GM19193 (cell line): ENCODE measurements around the gene MMS19.

Source experiments
- POLR2A ChIP-seq: IDR thresholded peaks from 4 replicates; pipeline ENCODE4 v1.6.1; 2011; ENCODE audit not compliant: insufficient read depth, insufficient read length; ENCODE audit errors: extremely low read depth

Gene MMS19, protein sequence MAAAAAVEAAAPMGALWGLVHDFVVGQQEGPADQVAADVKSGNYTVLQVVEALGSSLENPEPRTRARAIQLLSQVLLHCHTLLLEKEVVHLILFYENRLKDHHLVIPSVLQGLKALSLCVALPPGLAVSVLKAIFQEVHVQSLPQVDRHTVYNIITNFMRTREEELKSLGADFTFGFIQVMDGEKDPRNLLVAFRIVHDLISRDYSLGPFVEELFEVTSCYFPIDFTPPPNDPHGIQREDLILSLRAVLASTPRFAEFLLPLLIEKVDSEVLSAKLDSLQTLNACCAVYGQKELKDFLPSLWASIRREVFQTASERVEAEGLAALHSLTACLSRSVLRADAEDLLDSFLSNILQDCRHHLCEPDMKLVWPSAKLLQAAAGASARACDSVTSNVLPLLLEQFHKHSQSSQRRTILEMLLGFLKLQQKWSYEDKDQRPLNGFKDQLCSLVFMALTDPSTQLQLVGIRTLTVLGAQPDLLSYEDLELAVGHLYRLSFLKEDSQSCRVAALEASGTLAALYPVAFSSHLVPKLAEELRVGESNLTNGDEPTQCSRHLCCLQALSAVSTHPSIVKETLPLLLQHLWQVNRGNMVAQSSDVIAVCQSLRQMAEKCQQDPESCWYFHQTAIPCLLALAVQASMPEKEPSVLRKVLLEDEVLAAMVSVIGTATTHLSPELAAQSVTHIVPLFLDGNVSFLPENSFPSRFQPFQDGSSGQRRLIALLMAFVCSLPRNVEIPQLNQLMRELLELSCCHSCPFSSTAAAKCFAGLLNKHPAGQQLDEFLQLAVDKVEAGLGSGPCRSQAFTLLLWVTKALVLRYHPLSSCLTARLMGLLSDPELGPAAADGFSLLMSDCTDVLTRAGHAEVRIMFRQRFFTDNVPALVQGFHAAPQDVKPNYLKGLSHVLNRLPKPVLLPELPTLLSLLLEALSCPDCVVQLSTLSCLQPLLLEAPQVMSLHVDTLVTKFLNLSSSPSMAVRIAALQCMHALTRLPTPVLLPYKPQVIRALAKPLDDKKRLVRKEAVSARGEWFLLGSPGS

DNA sequence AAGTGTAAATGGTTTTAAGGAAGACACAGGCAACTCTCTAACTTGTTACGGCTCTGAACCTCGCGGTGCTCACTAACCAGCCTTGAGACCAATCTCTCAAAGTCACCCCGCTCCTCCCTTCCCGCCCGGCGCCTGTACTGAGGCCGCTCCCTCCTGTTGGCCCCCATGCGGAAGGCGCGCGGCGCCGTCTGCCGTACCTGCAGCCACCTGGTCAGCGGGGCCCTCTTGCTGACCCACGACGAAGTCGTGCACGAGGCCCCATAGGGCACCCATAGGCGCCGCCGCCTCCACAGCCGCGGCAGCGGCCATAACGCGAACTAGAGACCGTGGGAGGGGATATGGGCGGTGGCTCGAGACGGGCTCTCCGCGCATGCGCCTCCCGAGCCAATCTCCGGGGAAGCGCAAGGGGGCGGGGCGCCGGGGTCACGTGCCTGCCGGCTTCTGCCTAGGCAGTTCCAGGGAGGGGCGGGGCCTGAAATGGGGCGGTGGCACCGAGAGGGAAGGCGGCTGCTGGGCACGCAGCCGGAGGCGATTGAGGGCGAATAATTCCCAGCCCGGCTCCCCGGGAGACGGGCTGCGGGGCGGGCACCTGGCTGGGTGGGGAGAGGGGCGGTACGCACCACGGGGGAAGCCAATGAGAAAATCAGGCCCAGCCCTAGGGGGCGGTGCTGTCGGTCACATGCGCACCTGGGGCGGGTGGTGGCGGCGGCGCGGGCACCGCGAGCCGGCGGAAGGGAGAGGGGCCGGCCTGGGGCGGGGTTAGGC, at the start of gene MMS19:
MMS19 (minus strand) TSS at position 347 of the 765 bp plus-strand sequence; CDS start at position 309, 38 bp downstream.
- peak; percentile 91 for TF ChIP-seq POLR2A

DNA sequence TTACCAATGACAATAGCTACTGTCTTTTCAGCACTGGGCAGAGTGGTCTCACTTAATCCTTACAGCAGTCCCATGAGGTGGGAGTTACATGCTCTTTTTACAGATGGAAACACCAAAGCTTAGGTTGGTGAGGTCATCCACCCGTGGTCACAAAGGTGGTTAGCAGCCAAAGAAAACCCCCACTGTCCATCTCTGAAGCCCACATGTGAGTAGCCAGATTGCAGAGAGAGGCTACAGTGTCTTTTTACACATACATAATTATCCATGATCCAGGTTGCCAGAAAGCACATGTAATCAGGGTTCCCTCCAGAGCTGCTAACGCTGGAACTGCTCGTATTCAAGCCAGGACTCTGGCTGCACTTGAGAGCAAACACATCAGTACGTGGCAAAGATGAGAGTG, 49.7 kb upstream of the MMS19 start:
- no peak for TF ChIP-seq POLR2A

DNA sequence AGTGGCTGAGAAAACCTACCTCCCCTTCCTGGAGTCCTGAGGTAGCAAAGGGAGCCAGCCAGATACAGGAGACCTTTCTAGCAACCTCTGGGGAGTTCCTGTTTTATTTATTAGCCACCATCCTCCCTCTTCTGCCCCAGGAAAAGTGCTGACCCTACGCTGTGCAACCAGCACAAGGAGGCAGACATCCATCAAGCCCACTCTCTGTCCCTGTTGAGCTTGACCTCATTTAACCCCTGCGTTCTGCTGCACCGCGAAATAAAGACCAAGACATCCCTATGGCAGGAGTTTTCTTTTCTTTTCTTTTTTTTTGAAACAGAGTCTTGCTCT, 49.0 kb upstream of the MMS19 start:
- no peak for TF ChIP-seq POLR2A

DNA sequence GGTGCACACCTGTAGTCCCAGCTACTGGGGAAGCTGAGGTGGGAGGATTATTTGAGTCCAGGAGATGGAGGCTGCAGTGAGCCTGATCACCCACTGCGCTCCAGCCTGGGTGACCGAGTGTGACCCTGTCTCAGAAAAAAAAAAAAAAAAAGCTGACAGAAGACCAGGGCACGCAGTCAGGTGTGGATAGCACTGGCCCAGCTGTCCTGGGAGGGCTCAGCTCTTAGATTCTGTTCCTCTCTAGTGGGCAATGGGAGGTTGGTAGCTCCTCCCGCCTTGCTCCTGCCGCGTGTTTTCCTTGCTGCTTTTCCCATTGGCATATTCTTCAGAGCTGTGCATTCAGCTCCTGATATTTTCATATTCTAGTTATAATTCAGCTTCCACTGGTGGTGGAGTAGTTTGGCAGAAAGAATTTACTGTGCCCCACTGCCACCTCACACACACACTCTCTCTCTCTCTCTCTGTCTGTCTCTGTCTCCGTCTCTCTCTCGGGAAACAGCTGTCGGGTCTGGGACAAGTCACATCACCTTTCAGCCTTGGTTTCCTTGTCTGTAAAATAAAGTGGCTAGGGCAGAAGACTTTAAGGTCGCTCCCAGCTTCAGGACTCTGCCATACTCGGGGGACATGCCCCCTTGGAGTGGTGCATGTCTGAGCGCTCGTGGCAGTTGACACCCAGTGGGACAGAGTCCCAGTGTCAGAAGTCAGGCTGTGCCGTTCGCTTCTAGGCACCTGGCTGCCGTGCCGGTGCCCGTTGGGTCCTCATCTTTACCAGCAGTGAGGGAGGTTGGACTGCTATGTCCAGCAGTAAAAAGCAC, 48.4 kb upstream of the MMS19 start:
- no peak for TF ChIP-seq POLR2A

- no peak for TF ChIP-seq POLR2A
These were observed 44.9 kb upstream of the MMS19 start for GRCh38 chr10:97543025-97543546.

DNA sequence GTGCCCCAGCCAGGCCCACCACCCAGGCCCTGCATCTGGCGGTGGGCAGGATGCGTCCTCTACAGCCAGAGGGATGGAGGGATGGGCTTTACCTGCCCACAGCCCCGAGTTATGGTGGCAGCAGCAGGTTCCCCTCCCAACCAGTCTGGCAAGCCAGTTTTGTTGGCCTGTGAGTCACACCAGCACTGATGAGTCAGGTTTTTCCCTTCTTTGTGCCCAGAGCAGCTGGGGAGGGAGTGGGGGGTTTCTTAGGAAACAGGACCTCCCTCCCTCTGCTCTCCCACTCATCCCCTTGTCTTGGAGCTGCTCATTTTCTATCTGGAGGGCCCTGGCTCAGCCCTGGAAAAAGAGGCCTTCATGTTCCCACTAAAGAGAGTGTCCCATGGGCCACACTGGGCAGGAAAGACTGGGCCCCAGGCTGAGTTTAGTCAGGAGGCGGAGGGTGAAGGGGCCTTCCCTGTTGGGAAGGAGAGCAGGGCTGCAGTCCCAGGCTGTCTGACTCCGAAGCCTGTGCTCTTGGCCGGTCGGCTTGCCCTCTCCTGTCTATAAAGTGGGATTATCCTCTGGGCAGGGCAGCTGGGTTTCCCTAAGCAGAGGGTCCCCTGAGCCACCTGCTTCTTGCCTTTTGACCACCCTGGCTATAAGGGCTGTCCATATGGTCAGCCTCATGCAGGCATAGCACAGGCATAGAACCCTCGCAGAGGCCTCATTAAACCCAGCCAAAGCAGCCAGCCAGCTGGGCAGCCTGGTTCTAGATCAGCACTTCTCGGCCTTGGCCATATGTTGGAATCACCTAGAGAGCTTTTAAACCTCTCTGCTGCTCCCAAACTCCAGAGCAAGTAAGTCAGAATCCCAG, 44.2 kb upstream of the MMS19 start:
- TF ChIP-seq POLR2A, result no peak

DNA sequence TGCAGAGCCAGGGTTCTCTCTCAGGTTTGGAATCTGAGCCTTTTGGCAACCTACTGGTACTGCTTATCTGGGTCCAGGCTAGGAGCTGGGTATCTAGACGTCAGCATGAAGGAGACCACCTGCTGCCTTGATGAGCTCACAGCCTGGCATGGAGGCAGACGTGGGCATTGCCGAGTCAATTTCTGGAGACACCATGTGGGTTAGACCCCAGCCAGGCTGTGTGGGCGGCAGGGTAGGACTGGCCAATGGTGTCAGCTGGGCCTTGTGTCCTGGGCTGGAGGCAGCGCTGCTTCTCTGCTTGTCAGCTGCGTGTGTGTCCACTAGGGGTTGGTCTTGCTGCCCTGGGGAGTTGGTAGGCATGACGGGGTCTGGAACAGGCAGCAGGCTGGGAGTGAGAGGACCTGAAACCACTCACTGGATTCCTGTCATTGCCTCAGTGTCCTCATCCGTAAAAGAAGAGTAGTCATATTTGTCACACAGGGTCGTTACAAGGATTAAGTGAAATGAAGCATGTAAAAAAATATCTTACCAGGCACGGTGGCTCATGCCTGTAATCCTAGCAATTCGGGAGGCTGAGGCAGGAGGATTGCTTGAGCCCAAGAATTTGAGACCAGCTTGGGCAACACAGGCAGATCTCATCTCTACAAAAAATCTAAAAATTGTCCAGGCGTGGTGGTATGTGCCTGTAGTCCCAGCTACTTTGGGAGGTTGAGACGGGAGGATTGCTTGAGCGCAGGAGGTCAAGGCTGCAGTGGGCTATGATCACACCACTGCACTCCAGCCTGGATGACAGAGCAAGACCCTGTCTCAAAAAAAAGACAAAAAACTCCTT, 42.7 kb upstream of the MMS19 start:
- no peak for TF ChIP-seq POLR2A

DNA sequence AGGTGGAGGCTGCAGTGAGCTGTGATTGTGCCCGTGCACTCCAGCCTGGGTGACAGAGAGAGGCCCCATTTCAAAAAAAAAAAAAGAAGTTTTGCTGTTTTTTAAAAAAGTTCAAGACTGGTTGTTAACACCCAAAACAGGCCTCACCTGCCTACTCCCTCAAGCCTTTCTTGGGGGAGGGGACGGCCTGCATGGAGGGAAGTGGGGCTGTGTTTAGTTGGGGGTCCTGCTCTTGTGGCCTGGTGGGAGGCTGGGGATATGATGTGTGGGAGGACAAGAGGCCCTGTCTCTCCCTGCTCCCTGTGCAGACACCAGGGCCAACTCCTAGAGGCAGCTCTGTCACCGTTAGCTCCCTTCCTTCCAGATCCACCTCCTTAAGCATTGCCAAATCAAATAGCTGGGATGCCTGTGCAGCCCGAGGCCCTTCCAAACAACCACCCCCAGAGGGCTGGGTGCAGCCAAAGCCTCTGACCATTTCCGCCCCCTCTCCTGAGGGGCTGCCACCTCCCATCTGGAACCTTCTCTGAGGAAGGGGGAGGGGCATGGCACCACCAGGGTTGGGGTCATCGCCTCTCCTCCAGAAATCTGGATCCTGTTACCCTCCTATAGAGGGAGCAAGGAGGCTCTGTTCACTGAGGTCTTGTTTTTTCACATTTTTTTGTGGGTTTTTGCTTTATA, 41.4 kb upstream of the MMS19 start:
- TF ChIP-seq POLR2A, result no peak

DNA sequence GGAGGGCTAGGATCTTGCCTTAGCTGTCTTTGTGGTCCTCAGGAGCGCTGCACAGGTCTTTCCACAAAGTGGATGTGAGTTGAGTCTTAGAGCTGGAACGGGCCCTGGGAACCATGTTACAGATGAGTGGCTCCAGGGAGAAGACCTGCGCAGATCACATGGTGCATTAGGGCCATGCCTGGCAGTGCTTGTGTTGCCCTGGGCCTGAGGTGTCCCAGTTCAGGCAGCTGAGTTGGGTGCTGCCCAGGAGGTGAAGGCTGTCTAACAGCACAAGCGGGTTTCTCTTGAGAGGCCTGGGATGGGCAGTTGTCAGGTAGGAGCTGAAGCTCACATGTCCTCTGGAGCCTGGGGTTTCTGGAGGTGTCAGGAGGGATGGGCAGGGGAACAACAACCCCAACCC, 40.6 kb upstream of the MMS19 start:
- TF ChIP-seq POLR2A, result no peak

DNA sequence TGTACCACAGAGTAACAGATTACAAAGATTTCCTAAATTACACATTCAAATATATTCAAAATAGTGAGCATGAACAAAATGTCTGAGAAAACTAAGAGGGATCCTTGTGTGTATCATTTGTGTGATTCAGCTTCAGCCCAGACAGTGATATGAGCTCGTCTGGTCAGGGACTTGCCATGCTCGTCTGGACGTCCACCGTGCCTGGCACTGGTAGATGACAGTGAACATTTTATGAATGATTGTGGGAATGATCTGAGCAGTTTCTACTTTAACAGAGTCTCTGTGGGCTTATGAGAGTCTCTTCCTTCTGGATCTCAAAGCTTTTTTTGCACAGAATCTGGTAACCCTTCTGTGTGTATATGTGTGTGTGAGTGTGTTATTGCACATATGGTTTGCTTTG, 40.2 kb upstream of the MMS19 start:
- no peak for TF ChIP-seq POLR2A

GRCh38 chr10:97537186-97537869, 39.1 kb upstream of the MMS19 start:
- no peak for TF ChIP-seq POLR2A
